ENCODE measurements around the gene MSRB3. TPM values are rescaled to one million over a fixed set of nuclear protein-coding genes. Genes with fewer than 3 reads are reported as not detected.

Gene MSRB3
- total RNA-seq, 2 experiments from 2014 or later, result not detected

- Mint-ChIP-seq H3K4me1 (ENCODE audit: low read depth) (no peaks in the 10 kb centered on the region), H3K36me3 (ENCODE audit: low read depth) (no peaks in the 10 kb centered on the region), H3K9me3 (no peaks in the 10 kb centered on the region), H3K4me3 (no peak overlapping the region), H3K27ac (no peak overlapping the region), H3K27me3 (ENCODE audit: low read depth) (no peaks in the 10 kb centered on the region)
- DNase-seq, result no peak
- CTCF ChIA-PET, result no interaction called here
- intact Hi-C loops (cut with micrococcal nuclease), result no loop called here
These were observed 108.9 kb downstream of the MSRB3 start for GRCh38 chr12:65387396-65387795.

GRCh38 chr12:65389436-65389835 lies 111.0 kb downstream of the MSRB3 start:
- Mint-ChIP-seq H3K4me3 (no peak overlapping the region), H3K27ac (no peak overlapping the region), H3K9me3 (peaks cover 3% of the 10 kb centered on the region), H3K36me3 (ENCODE audit: low read depth) (no peaks in the 10 kb centered on the region), H3K4me1 (ENCODE audit: low read depth) (no peaks in the 10 kb centered on the region), H3K27me3 (ENCODE audit: low read depth) (peaks cover 1% of the 10 kb centered on the region)
- intact Hi-C loops (cut with micrococcal nuclease), result no loop called here
- CTCF ChIA-PET, result no interaction called here
- no peak for DNase-seq

GRCh38 chr12:65391711-65392110 lies 113.2 kb downstream of the MSRB3 start:
- no peak for DNase-seq
- peaks cover 12% of the 10 kb centered on the region for H3K9me3 Mint-ChIP-seq
- H3K4me3 Mint-ChIP-seq, result no peak overlapping the region
- H3K27ac Mint-ChIP-seq, result no peak overlapping the region
- intact Hi-C loops (cut with micrococcal nuclease), result no loop called here
- CTCF ChIA-PET, result no interaction called here
- peaks cover 1% of the 10 kb centered on the region for H3K27me3 Mint-ChIP-seq (ENCODE audit: low read depth)
- H3K4me1 Mint-ChIP-seq (ENCODE audit: low read depth), result no peaks in the 10 kb centered on the region
- H3K36me3 Mint-ChIP-seq (ENCODE audit: low read depth), result no peaks in the 10 kb centered on the region

- DNase-seq, result no peak
- Mint-ChIP-seq H3K9me3 (peaks cover 12% of the 10 kb centered on the region), H3K27ac (no peak overlapping the region), H3K36me3 (ENCODE audit: low read depth) (no peaks in the 10 kb centered on the region), H3K4me3 (no peak overlapping the region), H3K4me1 (ENCODE audit: low read depth) (no peaks in the 10 kb centered on the region), H3K27me3 (ENCODE audit: low read depth) (peaks cover 1% of the 10 kb centered on the region)
- CTCF ChIA-PET, result no interaction called here
- intact Hi-C loops (cut with micrococcal nuclease), result no loop called here
These were observed 114.0 kb downstream of the MSRB3 start for GRCh38 chr12:65392491-65392890.

GRCh38 chr12:65403188-65403587 lies 124.7 kb downstream of the MSRB3 start:
- Mint-ChIP-seq H3K4me1 (ENCODE audit: low read depth) (no peaks in the 10 kb centered on the region), H3K4me3 (no peak overlapping the region), H3K9me3 (peaks cover 12% of the 10 kb centered on the region), H3K27ac (no peak overlapping the region), H3K27me3 (ENCODE audit: low read depth) (no peaks in the 10 kb centered on the region), H3K36me3 (ENCODE audit: low read depth) (no peaks in the 10 kb centered on the region)
- CTCF ChIA-PET, result no interaction called here
- no peak for DNase-seq
- intact Hi-C loops (cut with micrococcal nuclease), result no loop called here

GRCh38 chr12:65407388-65408149 lies 129.1 kb downstream of the MSRB3 start:
- H3K4me1 Mint-ChIP-seq (ENCODE audit: low read depth), result no peaks in the 10 kb centered on the region
- intact Hi-C loops (cut with micrococcal nuclease), result no loop called here
- no peaks in the 10 kb centered on the region for H3K27me3 Mint-ChIP-seq (ENCODE audit: low read depth)
- H3K27ac Mint-ChIP-seq, result no peak overlapping the region
- no peaks in the 10 kb centered on the region for H3K36me3 Mint-ChIP-seq (ENCODE audit: low read depth)
- H3K4me3 Mint-ChIP-seq, result no peak overlapping the region
- DNase-seq, result no peak
- CTCF ChIA-PET, result no interaction called here
- no peaks in the 10 kb centered on the region for H3K9me3 Mint-ChIP-seq

- no peaks in the 10 kb centered on the region for H3K9me3 Mint-ChIP-seq
- no peak overlapping the region for H3K27ac Mint-ChIP-seq
- no peak overlapping the region for H3K4me3 Mint-ChIP-seq
- intact Hi-C loops (cut with micrococcal nuclease), result no loop called here
- CTCF ChIA-PET, result no interaction called here
- DNase-seq, result no peak
- no peaks in the 10 kb centered on the region for H3K27me3 Mint-ChIP-seq (ENCODE audit: low read depth)
- H3K4me1 Mint-ChIP-seq (ENCODE audit: low read depth), result no peaks in the 10 kb centered on the region
- H3K36me3 Mint-ChIP-seq (ENCODE audit: low read depth), result no peaks in the 10 kb centered on the region
These were observed 130.0 kb downstream of the MSRB3 start for GRCh38 chr12:65408441-65408840.

- no peaks in the 10 kb centered on the region for H3K36me3 Mint-ChIP-seq (ENCODE audit: low read depth)
- intact Hi-C loops (cut with micrococcal nuclease), result no loop called here
- no peaks in the 10 kb centered on the region for H3K9me3 Mint-ChIP-seq
- CTCF ChIA-PET, result no interaction called here
- no peak for DNase-seq
- no peaks in the 10 kb centered on the region for H3K27me3 Mint-ChIP-seq (ENCODE audit: low read depth)
- H3K4me3 Mint-ChIP-seq, result no peak overlapping the region
- H3K4me1 Mint-ChIP-seq (ENCODE audit: low read depth), result no peaks in the 10 kb centered on the region
- H3K27ac Mint-ChIP-seq, result no peak overlapping the region
These were observed 131.2 kb downstream of the MSRB3 start for GRCh38 chr12:65409726-65410125.

- Mint-ChIP-seq H3K36me3 (ENCODE audit: low read depth) (no peaks in the 10 kb centered on the region), H3K4me3 (no peak overlapping the region), H3K27me3 (ENCODE audit: low read depth) (no peaks in the 10 kb centered on the region), H3K4me1 (ENCODE audit: low read depth) (no peaks in the 10 kb centered on the region), H3K9me3 (no peaks in the 10 kb centered on the region), H3K27ac (no peak overlapping the region)
- CTCF ChIA-PET, result no interaction called here
- no peak for DNase-seq
- intact Hi-C loops (cut with micrococcal nuclease), result no loop called here
These were observed 132.7 kb downstream of the MSRB3 start for GRCh38 chr12:65411171-65411570.

GRCh38 chr12:65414526-65414925 lies 136.0 kb downstream of the MSRB3 start:
- Mint-ChIP-seq H3K4me1 (ENCODE audit: low read depth) (no peaks in the 10 kb centered on the region), H3K36me3 (ENCODE audit: low read depth) (no peaks in the 10 kb centered on the region), H3K27ac (no peak overlapping the region), H3K9me3 (no peaks in the 10 kb centered on the region), H3K4me3 (no peak overlapping the region), H3K27me3 (ENCODE audit: low read depth) (peaks cover 3% of the 10 kb centered on the region)
- CTCF ChIA-PET, result no interaction called here
- no peak for DNase-seq
- intact Hi-C loops (cut with micrococcal nuclease), result no loop called here

- peaks cover 3% of the 10 kb centered on the region for H3K27me3 Mint-ChIP-seq (ENCODE audit: low read depth)
These were observed 137.3 kb downstream of the MSRB3 start for GRCh38 chr12:65415826-65416225.

GRCh38 chr12:65419284-65420072 lies 141.0 kb downstream of the MSRB3 start:
- H3K9me3 Mint-ChIP-seq, result peaks cover 18% of the 10 kb centered on the region
- CTCF ChIA-PET, result no interaction called here
- H3K4me3 Mint-ChIP-seq, result no peak overlapping the region
- no peak overlapping the region for H3K27ac Mint-ChIP-seq
- DNase-seq, result no peak
- peaks cover 3% of the 10 kb centered on the region for H3K27me3 Mint-ChIP-seq (ENCODE audit: low read depth)
- no peaks in the 10 kb centered on the region for H3K36me3 Mint-ChIP-seq (ENCODE audit: low read depth)
- intact Hi-C loops (cut with micrococcal nuclease), result no loop called here
- no peaks in the 10 kb centered on the region for H3K4me1 Mint-ChIP-seq (ENCODE audit: low read depth)

More at GRCh38 chr12:65415826-65416225, 137.3 kb downstream of the MSRB3 start:
- CTCF ChIA-PET, result no interaction called here
- DNase-seq, result no peak
- H3K27ac Mint-ChIP-seq, result no peak overlapping the region
- no peaks in the 10 kb centered on the region for H3K36me3 Mint-ChIP-seq (ENCODE audit: low read depth)
- H3K4me3 Mint-ChIP-seq, result no peak overlapping the region
- intact Hi-C loops (cut with micrococcal nuclease), result no loop called here
- peaks cover 2% of the 10 kb centered on the region for H3K9me3 Mint-ChIP-seq
- no peaks in the 10 kb centered on the region for H3K4me1 Mint-ChIP-seq (ENCODE audit: low read depth)

- Mint-ChIP-seq H3K27me3 (ENCODE audit: low read depth) (peaks cover 3% of the 10 kb centered on the region), H3K36me3 (ENCODE audit: low read depth) (no peaks in the 10 kb centered on the region), H3K9me3 (peaks cover 19% of the 10 kb centered on the region), H3K27ac (no peak overlapping the region), H3K4me1 (ENCODE audit: low read depth) (no peaks in the 10 kb centered on the region), H3K4me3 (no peak overlapping the region)
- CTCF ChIA-PET, result no interaction called here
- no peak for DNase-seq
- intact Hi-C loops (cut with micrococcal nuclease), result no loop called here
These were observed 142.5 kb downstream of the MSRB3 start for GRCh38 chr12:65420941-65421340.

Data from activated naive CD4-positive, alpha-beta T cell treated with anti-CD3 and anti-CD28 coated beads for 36 hours (primary cell).